OCI-LY1 (cell line): ENCODE measurements around the gene EYS.

ENCODE experiments used
- H2AFZ ChIP-seq: fragments of 200-600 bp; sonication (generic), shearing (Covaris generic); 2 replicates; pipeline ENCODE4 v1.6.0; 2014; ENCODE audit warnings: antibody characterized with exemption, mild to moderate bottlenecking, low read length
- H3F3A ChIP-seq: fragments of 200-600 bp; sonication (generic), shearing (Covaris generic); 2 replicates; pipeline ENCODE4 v1.6.0; 2014; ENCODE audit warnings: mild to moderate bottlenecking, antibody characterized with exemption, low read length, moderate library complexity; ENCODE audit not compliant: insufficient read depth
- H3K27ac ChIP-seq: fragments of 200-600 bp; sonication (generic); 2 replicates; pipeline ENCODE4 v1.5.1; 2014; ENCODE audit warnings: low read length, mixed run types, mild to moderate bottlenecking, low read depth; ENCODE audit not compliant: poor library complexity, severe bottlenecking
- H3K27me3 ChIP-seq: fragments of 200-600 bp; sonication (generic); 2 replicates; pipeline ENCODE4 v1.6.0; 2014; ENCODE audit warnings: antibody characterized with exemption, mild to moderate bottlenecking, low read length, moderate library complexity; ENCODE audit not compliant: insufficient read depth
- H3K36me3 ChIP-seq: fragments of 200-600 bp; sonication (generic); 2 replicates; pipeline ENCODE4 v1.6.1; 2014; ENCODE audit warnings: mild to moderate bottlenecking, antibody characterized with exemption, low read length, moderate library complexity, mixed read lengths; ENCODE audit not compliant: insufficient read depth
- H3K4me1 ChIP-seq: fragments of 200-600 bp; sonication (generic); 2 replicates; pipeline ENCODE4 v1.5.1; 2014; ENCODE audit warnings: mild to moderate bottlenecking, low read length, moderate library complexity; ENCODE audit not compliant: insufficient read depth, severe bottlenecking
- H3K4me2 ChIP-seq: fragments of 200-600 bp; sonication (generic), shearing (Covaris generic); 2 replicates; pipeline ENCODE4 v1.6.1; 2014; ENCODE audit warnings: low read length
- H3K4me3 ChIP-seq: fragments of 200-600 bp; sonication (generic); 2 replicates; pipeline ENCODE4 v1.5.1; 2014; ENCODE audit warnings: low read length, low read depth, mild to moderate bottlenecking, mixed read lengths; ENCODE audit not compliant: poor library complexity, severe bottlenecking
- H3K79me2 ChIP-seq: fragments of 200-600 bp; shearing (Covaris generic); 2 replicates; pipeline ENCODE4 v1.6.1; 2016; ENCODE audit warnings: mixed run types, low read length, mixed read lengths; ENCODE audit not compliant: insufficient read depth
- H3K9ac ChIP-seq: fragments of 200-600 bp; sonication (generic), shearing (Covaris generic); 2 replicates; pipeline ENCODE4 v1.6.1; 2014; ENCODE audit warnings: mild to moderate bottlenecking, low read length, mixed read lengths
- H3K9me2 ChIP-seq: fragments of 200-600 bp; sonication (generic), shearing (Covaris generic); 2 replicates; pipeline ENCODE4 v1.6.1; 2014; ENCODE audit warnings: low read depth, mild to moderate bottlenecking, low read length, mixed read lengths
- H3K9me3 ChIP-seq: fragments of 200-600 bp; shearing (Covaris generic); 2 replicates; pipeline ENCODE4 v1.6.1; 2014; ENCODE audit warnings: low read length, mixed read lengths
- H4K20me1 ChIP-seq: fragments of 200-600 bp; sonication (generic), shearing (Covaris generic); 2 replicates; pipeline ENCODE4 v1.6.0; 2016; ENCODE audit warnings: mild to moderate bottlenecking, low read length; ENCODE audit not compliant: insufficient read depth
- CTCF ChIP-seq: fragments of 200-600 bp; sonication (generic), shearing (Covaris generic); IDR thresholded peaks from 2 replicates; pipeline ENCODE4 v1.5.1; 2017; ENCODE audit warnings: mild to moderate bottlenecking, antibody characterized with exemption, low read length, moderate library complexity, mixed read lengths
- EZH2 ChIP-seq: fragments of 200-600 bp; sonication (generic), shearing (Covaris generic); IDR thresholded peaks from 2 replicates; pipeline ENCODE4 v1.8.0; 2017; ENCODE audit warnings: borderline replicate concordance, mixed run types, mild to moderate bottlenecking, antibody characterized with exemption, low read length, moderate library complexity, mixed read lengths

The EYS gene

DNA sequence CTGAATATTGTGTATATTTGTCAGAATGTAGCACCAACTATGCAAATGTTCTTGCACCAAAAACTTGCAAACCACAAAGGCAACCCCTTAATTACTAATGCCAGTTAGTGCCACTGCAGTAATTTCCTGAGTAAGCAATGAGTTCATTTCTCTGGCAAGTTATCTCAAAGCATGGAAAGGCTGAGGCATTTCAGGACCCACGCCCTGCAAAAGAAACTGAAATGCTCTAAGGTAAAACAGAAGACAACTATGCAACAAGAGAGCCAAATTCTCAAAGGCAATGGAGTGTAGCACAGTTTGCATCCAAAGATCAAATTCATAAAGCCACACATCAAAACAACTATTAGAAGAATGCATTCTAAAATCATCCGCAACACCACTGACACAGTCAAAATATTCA, 994.4 kb downstream of the EYS start:
- no peak overlapping the region for H3K4me2 ChIP-seq
- no peaks in the 10 kb centered on the region for H3K9me3 ChIP-seq
- TF ChIP-seq CTCF (no peak), EZH2 (no peak)
- H3K9me2 ChIP-seq = no peaks in the 10 kb centered on the region
- no peak overlapping the region for H3K27ac ChIP-seq
- H2AFZ ChIP-seq = no peak overlapping the region
- H3K4me3 ChIP-seq = no peak overlapping the region
- no peaks in the 10 kb centered on the region for H3F3A ChIP-seq
- H3K4me1 ChIP-seq = no peaks in the 10 kb centered on the region
- H3K36me3 ChIP-seq = no peaks in the 10 kb centered on the region
- H3K27me3 ChIP-seq = no peaks in the 10 kb centered on the region
- H3K9ac ChIP-seq = no peak overlapping the region
- H4K20me1 ChIP-seq = no peaks in the 10 kb centered on the region
- no peaks in the 10 kb centered on the region for H3K79me2 ChIP-seq

- no peaks in the 10 kb centered on the region for H3K9me2 ChIP-seq
- no peaks in the 10 kb centered on the region for H4K20me1 ChIP-seq
- H3K79me2 ChIP-seq = no peaks in the 10 kb centered on the region
- no peak overlapping the region for H3K4me2 ChIP-seq
- H3K27ac ChIP-seq = no peak overlapping the region
- H2AFZ ChIP-seq = no peak overlapping the region
- H3K4me3 ChIP-seq = no peak overlapping the region
- no peaks in the 10 kb centered on the region for H3K27me3 ChIP-seq
- TF ChIP-seq EZH2 (no peak), CTCF (no peak)
- H3F3A ChIP-seq = no peaks in the 10 kb centered on the region
- no peak overlapping the region for H3K9ac ChIP-seq
- H3K36me3 ChIP-seq = no peaks in the 10 kb centered on the region
- H3K4me1 ChIP-seq = no peaks in the 10 kb centered on the region
- no peaks in the 10 kb centered on the region for H3K9me3 ChIP-seq
Measured at GRCh38 chr6:64703922-64704321, 1003.1 kb downstream of the EYS start.

GRCh38 chr6:64696053-64696452, 1011.0 kb downstream of the EYS start:
- Histone ChIP-seq H3K4me2 (no peak overlapping the region), H3F3A (no peaks in the 10 kb centered on the region), H3K9me3 (no peaks in the 10 kb centered on the region), H2AFZ (no peak overlapping the region), H3K9ac (no peak overlapping the region), H3K36me3 (no peaks in the 10 kb centered on the region), H3K4me1 (no peaks in the 10 kb centered on the region), H3K9me2 (no peaks in the 10 kb centered on the region), H3K27me3 (no peaks in the 10 kb centered on the region), H3K4me3 (no peak overlapping the region), H3K79me2 (no peaks in the 10 kb centered on the region), H4K20me1 (no peaks in the 10 kb centered on the region), H3K27ac (no peak overlapping the region)
- TF ChIP-seq EZH2 (no peak), CTCF (no peak)
